Left ventricle myocardium inferior (tissue), 1 donor: ENCODE data around the gene HAPLN2. TPM values are rescaled to one million over a fixed set of nuclear protein-coding genes. Genes with fewer than 3 reads are reported as not detected.

ENCODE experiments used
- DNase-seq: peaks from one replicate; pipeline ENCODE4 v3.0.0-alpha.2; 2020
- H3K27ac ChIP-seq: fragments of 200-600 bp; replicated peaks from 2 replicates; pipeline ENCODE4 v1.8.0; 2021
- H3K27me3 ChIP-seq: fragments of 200-600 bp; 2 replicates; pipeline ENCODE4 v1.8.0; 2021; ENCODE audit warnings: low read depth
- H3K36me3 ChIP-seq: fragments of 200-600 bp; 2 replicates; pipeline ENCODE4 v1.8.0; 2021
- H3K4me1 ChIP-seq: fragments of 200-600 bp; 2 replicates; pipeline ENCODE4 v1.8.0; 2021
- H3K4me3 ChIP-seq: fragments of 200-600 bp; 2 replicates; pipeline ENCODE4 v1.8.0; 2021; ENCODE audit warnings: mild to moderate bottlenecking, moderate library complexity
- H3K9me3 ChIP-seq: fragments of 200-600 bp; replicated peaks from 2 replicates; pipeline ENCODE4 v1.8.0; 2021
- CTCF ChIP-seq: fragments of 200-600 bp; IDR thresholded peaks from 2 replicates; pipeline ENCODE4 v1.8.0; 2021; ENCODE audit warnings: antibody characterized with exemption, mild to moderate bottlenecking, borderline replicate concordance
- intact Hi-C: fragments of 100-400 bp; cut with micrococcal nuclease; formaldehyde crosslinking; loops from one replicate; pipeline ENCODE4 v1.11.0; 2022
- total RNA-seq: library from RNA; stranded (reverse); fragmentation: NEBNext Ultra II Directional; extraction: Animal tissue kit (Norgen Biotek cat#: 25700); gene quantifications from one replicate; pipeline ENCODE4 v1.2.1, GENCODE V29; 2021
- donor health status: DM: no; HTN: yes; CAD: no; lungs with severe emphysema.

HAPLN2 gene
- total RNA-seq, 1 donor from 2014 or later, result 1.2 TPM

- TF ChIP-seq CTCF, result no peak
- no peaks in the 10 kb centered on the region for H3K9me3 ChIP-seq
- H3K4me3 ChIP-seq, result no peak overlapping the region
- intact Hi-C loops, result no loop called here
- no peak overlapping the region for H3K27ac ChIP-seq
- no peaks in the 10 kb centered on the region for H3K36me3 ChIP-seq
- DNase-seq, result no peak
- H3K4me1 ChIP-seq, result peaks cover 19% of the 10 kb centered on the region
- H3K27me3 ChIP-seq, result peaks cover 97% of the 10 kb centered on the region
Measured at GRCh38 chr1:156645056-156645455, 25.8 kb downstream of the HAPLN2 start.

GRCh38 chr1:156645666-156646065 is 26.5 kb downstream of the HAPLN2 start:
- intact Hi-C loops, result no loop called here
- H3K27ac ChIP-seq, result no peak overlapping the region
- peaks cover 97% of the 10 kb centered on the region for H3K27me3 ChIP-seq

DNA sequence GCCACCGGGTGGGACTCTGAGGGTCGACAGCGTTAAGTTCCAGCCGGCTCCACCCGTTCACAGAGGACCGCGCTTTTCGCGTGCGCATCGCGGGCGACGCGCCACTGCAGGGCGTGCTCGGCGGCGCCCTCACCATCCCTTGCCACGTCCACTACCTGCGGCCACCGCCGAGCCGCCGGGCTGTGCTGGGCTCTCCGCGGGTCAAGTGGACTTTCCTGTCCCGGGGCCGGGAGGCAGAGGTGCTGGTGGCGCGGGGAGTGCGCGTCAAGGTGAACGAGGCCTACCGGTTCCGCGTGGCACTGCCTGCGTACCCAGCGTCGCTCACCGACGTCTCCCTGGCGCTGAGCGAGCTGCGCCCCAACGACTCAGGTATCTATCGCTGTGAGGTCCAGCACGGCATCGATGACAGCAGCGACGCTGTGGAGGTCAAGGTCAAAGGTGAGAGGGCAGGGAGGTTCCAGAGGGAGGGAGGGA is 27.6 kb downstream of the HAPLN2 start:
- no peaks in the 10 kb centered on the region for H3K9me3 ChIP-seq
- peaks cover 8% of the 10 kb centered on the region for H3K4me1 ChIP-seq
- no peak overlapping the region for H3K27ac ChIP-seq
- no peak overlapping the region for H3K4me3 ChIP-seq
- DNase-seq, result no peak
- TF ChIP-seq CTCF, result no peak
- peaks cover 97% of the 10 kb centered on the region for H3K27me3 ChIP-seq
- H3K36me3 ChIP-seq, result no peaks in the 10 kb centered on the region
- intact Hi-C loops, result no loop called here

More at GRCh38 chr1:156645666-156646065, 26.5 kb downstream of the HAPLN2 start:
- Histone ChIP-seq H3K4me3 (no peak overlapping the region), H3K9me3 (no peaks in the 10 kb centered on the region), H3K36me3 (no peaks in the 10 kb centered on the region), H3K4me1 (peaks cover 19% of the 10 kb centered on the region)
- TF ChIP-seq CTCF, result no peak
- DNase-seq, result no peak

DNA sequence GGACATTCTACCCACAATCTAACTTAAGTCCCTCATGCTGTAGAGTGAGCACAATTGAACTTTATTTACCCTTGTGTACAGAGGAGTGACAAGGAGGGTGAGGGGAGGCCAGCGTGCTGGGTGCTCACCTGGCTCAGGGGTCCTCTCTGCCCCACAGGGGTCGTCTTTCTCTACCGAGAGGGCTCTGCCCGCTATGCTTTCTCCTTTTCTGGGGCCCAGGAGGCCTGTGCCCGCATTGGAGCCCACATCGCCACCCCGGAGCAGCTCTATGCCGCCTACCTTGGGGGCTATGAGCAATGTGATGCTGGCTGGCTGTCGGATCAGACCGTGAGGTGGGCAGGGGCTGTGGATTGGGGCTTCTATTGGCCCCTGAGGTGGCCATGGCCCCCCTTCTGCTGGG is 28.1 kb downstream of the HAPLN2 start:
- Histone ChIP-seq H3K27me3 (peaks cover 97% of the 10 kb centered on the region), H3K27ac (no peak overlapping the region), H3K4me1 (peaks cover 2% of the 10 kb centered on the region), H3K9me3 (no peaks in the 10 kb centered on the region), H3K4me3 (no peak overlapping the region), H3K36me3 (no peaks in the 10 kb centered on the region)
- intact Hi-C loops, result no loop called here
- DNase-seq, result no peak
- no peak for TF ChIP-seq CTCF

- Histone ChIP-seq H3K27ac (no peak overlapping the region), H3K4me1 (no peaks in the 10 kb centered on the region), H3K27me3 (peaks cover 97% of the 10 kb centered on the region), H3K36me3 (no peaks in the 10 kb centered on the region), H3K9me3 (no peaks in the 10 kb centered on the region), H3K4me3 (no peak overlapping the region)
- no peak for TF ChIP-seq CTCF
- intact Hi-C loops, result no loop called here
- no peak for DNase-seq
Measured at GRCh38 chr1:156648496-156648895, 29.3 kb downstream of the HAPLN2 start.
